ENCODE results near the gene COLQ. TPM values are rescaled to one million over a fixed set of nuclear protein-coding genes. Genes with fewer than 3 reads are reported as not detected.

The COLQ gene
- total and polyA plus RNA-seq, 2 donors = 1.8 to 6.8 TPM

GRCh38 chr3:15512166-15512565, 9.3 kb downstream of the COLQ start:
- H3K27ac ChIP-seq (ENCODE audit: low read depth) = no peak overlapping the region
- H3K4me3 ChIP-seq (ENCODE audit: low read depth, low read length) = no peak overlapping the region
- H3K36me3 ChIP-seq (ENCODE audit: insufficient read depth) = no peaks in the 10 kb centered on the region
- WGBS = 10% methylated on average over 10 of the region's 10 CpGs
- H3K4me1 ChIP-seq (ENCODE audit: insufficient read depth) = no peaks in the 10 kb centered on the region
- DNase-seq (ENCODE audit: extremely low spot score) = peak; percentile 50

- no peak for DNase-seq (ENCODE audit: extremely low spot score)
- no peaks in the 10 kb centered on the region for H3K36me3 ChIP-seq (ENCODE audit: insufficient read depth)
- WGBS = 97% methylated on average over 3 of the region's 3 CpGs
- H3K4me3 ChIP-seq (ENCODE audit: low read depth, low read length) = no peak overlapping the region
- no peak overlapping the region for H3K27ac ChIP-seq (ENCODE audit: low read depth)
- no peaks in the 10 kb centered on the region for H3K4me1 ChIP-seq (ENCODE audit: insufficient read depth)
Observed at GRCh38 chr3:15511156-15511555, 10.3 kb downstream of the COLQ start.

GRCh38 chr3:15510493-15510892, 11.0 kb downstream of the COLQ start:
- no peak for DNase-seq (ENCODE audit: extremely low spot score)
- no peak overlapping the region for H3K4me3 ChIP-seq (ENCODE audit: low read depth, low read length)
- no peaks in the 10 kb centered on the region for H3K36me3 ChIP-seq (ENCODE audit: insufficient read depth)
- no peaks in the 10 kb centered on the region for H3K4me1 ChIP-seq (ENCODE audit: insufficient read depth)
- 91% methylated on average over 3 of the region's 3 CpGs for WGBS
- H3K27ac ChIP-seq (ENCODE audit: low read depth) = no peak overlapping the region

GRCh38 chr3:15506571-15506970, 14.9 kb downstream of the COLQ start:
- 94% methylated on average over 3 of the region's 3 CpGs for WGBS
- no peak overlapping the region for H3K27ac ChIP-seq (ENCODE audit: low read depth)
- H3K36me3 ChIP-seq (ENCODE audit: insufficient read depth) = no peaks in the 10 kb centered on the region
- DNase-seq (ENCODE audit: extremely low spot score) = no peak
- no peaks in the 10 kb centered on the region for H3K4me1 ChIP-seq (ENCODE audit: insufficient read depth)
- no peak overlapping the region for H3K4me3 ChIP-seq (ENCODE audit: low read depth, low read length)

GRCh38 chr3:15505479-15506165, 15.9 kb downstream of the COLQ start:
- DNase-seq (ENCODE audit: extremely low spot score) = peak; percentile 55
- 53% methylated on average over 7 of the region's 7 CpGs for WGBS
- H3K4me3 ChIP-seq (ENCODE audit: low read depth, low read length) = no peak overlapping the region
- no peak overlapping the region for H3K27ac ChIP-seq (ENCODE audit: low read depth)
- H3K4me1 ChIP-seq (ENCODE audit: insufficient read depth) = no peaks in the 10 kb centered on the region
- no peaks in the 10 kb centered on the region for H3K36me3 ChIP-seq (ENCODE audit: insufficient read depth)

GRCh38 chr3:15502616-15503015, 18.9 kb downstream of the COLQ start:
- Histone ChIP-seq H3K36me3 (ENCODE audit: insufficient read depth) (no peaks in the 10 kb centered on the region), H3K4me3 (ENCODE audit: low read depth, low read length) (no peak overlapping the region), H3K4me1 (ENCODE audit: insufficient read depth) (no peaks in the 10 kb centered on the region), H3K27ac (ENCODE audit: low read depth) (no peak overlapping the region)
- 93% methylated on average over 8 of the region's 8 CpGs for WGBS
- DNase-seq (ENCODE audit: extremely low spot score) = no peak

- no peaks in the 10 kb centered on the region for H3K36me3 ChIP-seq (ENCODE audit: insufficient read depth)
- no peak overlapping the region for H3K27ac ChIP-seq (ENCODE audit: low read depth)
- no peak for DNase-seq (ENCODE audit: extremely low spot score)
- H3K4me1 ChIP-seq (ENCODE audit: insufficient read depth) = no peaks in the 10 kb centered on the region
- 66% methylated on average over 4 of the region's 4 CpGs for WGBS
- no peak overlapping the region for H3K4me3 ChIP-seq (ENCODE audit: low read depth, low read length)
Observed at GRCh38 chr3:15501126-15501525, 20.4 kb downstream of the COLQ start.

GRCh38 chr3:15500107-15500724, 21.3 kb downstream of the COLQ start:
- no peaks in the 10 kb centered on the region for H3K4me1 ChIP-seq (ENCODE audit: insufficient read depth)
- H3K36me3 ChIP-seq (ENCODE audit: insufficient read depth) = no peaks in the 10 kb centered on the region
- 83% methylated on average over 3 of the region's 3 CpGs for WGBS
- no peak overlapping the region for H3K27ac ChIP-seq (ENCODE audit: low read depth)
- no peak for DNase-seq (ENCODE audit: extremely low spot score)
- H3K4me3 ChIP-seq (ENCODE audit: low read depth, low read length) = no peak overlapping the region

GRCh38 chr3:15499536-15499935, 22.0 kb downstream of the COLQ start:
- DNase-seq (ENCODE audit: extremely low spot score) = no peak
- Histone ChIP-seq H3K4me3 (ENCODE audit: low read depth, low read length) (no peak overlapping the region), H3K4me1 (ENCODE audit: insufficient read depth) (no peaks in the 10 kb centered on the region), H3K27ac (ENCODE audit: low read depth) (no peak overlapping the region), H3K36me3 (ENCODE audit: insufficient read depth) (no peaks in the 10 kb centered on the region)
- WGBS = 77% methylated on average over 7 of the region's 7 CpGs

GRCh38 chr3:15498431-15499214, 22.9 kb downstream of the COLQ start:
- no peak for DNase-seq (ENCODE audit: extremely low spot score)
- Histone ChIP-seq H3K4me1 (ENCODE audit: insufficient read depth) (no peaks in the 10 kb centered on the region), H3K4me3 (ENCODE audit: low read depth, low read length) (no peak overlapping the region), H3K36me3 (ENCODE audit: insufficient read depth) (no peaks in the 10 kb centered on the region), H3K27ac (ENCODE audit: low read depth) (no peak overlapping the region)
- 82% methylated on average over 14 of the region's 14 CpGs for WGBS

GRCh38 chr3:15497964-15498363, 23.5 kb downstream of the COLQ start:
- DNase-seq (ENCODE audit: extremely low spot score) = no peak
- WGBS = 94% methylated on average over 4 of the region's 4 CpGs
- Histone ChIP-seq H3K27ac (ENCODE audit: low read depth) (no peak overlapping the region), H3K4me1 (ENCODE audit: insufficient read depth) (no peaks in the 10 kb centered on the region), H3K4me3 (ENCODE audit: low read depth, low read length) (no peak overlapping the region), H3K36me3 (ENCODE audit: insufficient read depth) (no peaks in the 10 kb centered on the region)

GRCh38 chr3:15496341-15496664, 25.2 kb downstream of the COLQ start:
- Histone ChIP-seq H3K36me3 (ENCODE audit: insufficient read depth) (no peaks in the 10 kb centered on the region), H3K27ac (ENCODE audit: low read depth) (no peak overlapping the region), H3K4me3 (ENCODE audit: low read depth, low read length) (no peak overlapping the region), H3K4me1 (ENCODE audit: insufficient read depth) (no peaks in the 10 kb centered on the region)
- DNase-seq (ENCODE audit: extremely low spot score) = no peak
- WGBS = 63% methylated on average over 8 of the region's 8 CpGs

- no peak for DNase-seq (ENCODE audit: extremely low spot score)
- Histone ChIP-seq H3K4me3 (ENCODE audit: low read depth, low read length) (no peak overlapping the region), H3K27ac (ENCODE audit: low read depth) (no peak overlapping the region), H3K36me3 (ENCODE audit: insufficient read depth) (no peaks in the 10 kb centered on the region), H3K4me1 (ENCODE audit: insufficient read depth) (no peaks in the 10 kb centered on the region)
- WGBS = 68% methylated on average over 9 of the region's 9 CpGs
Observed at GRCh38 chr3:15495461-15496340, 25.8 kb downstream of the COLQ start.

All from urinary bladder (tissue), 4 donors.